ENCODE data around the gene SLIT3. TPM values are rescaled to one million over a fixed set of nuclear protein-coding genes. Genes with fewer than 3 reads are reported as not detected.

SLIT3 gene
- total RNA-seq, 1 experiment from 2014 or later = 0.92 TPM

DNA sequence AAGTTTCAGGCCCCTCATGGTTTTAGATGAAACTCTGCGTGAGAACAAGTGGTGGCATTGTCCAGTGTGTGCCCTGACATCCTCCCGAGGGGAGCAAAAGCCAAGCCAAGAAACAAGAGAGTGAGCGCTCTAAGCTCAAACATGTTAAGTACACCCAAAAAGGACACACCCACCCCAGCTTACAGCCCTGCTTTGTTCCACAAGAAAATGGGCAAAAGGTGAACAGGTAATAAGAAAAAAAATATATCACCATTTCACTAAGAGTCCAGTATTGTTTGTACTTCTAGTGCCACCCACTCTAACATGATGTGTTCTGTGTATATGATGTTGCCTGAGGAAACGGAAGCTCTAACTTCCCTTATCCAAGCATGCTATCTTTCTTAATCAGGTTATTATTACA is 278.2 kb downstream of the SLIT3 start:
- no peak overlapping the region for H3K4ac ChIP-seq (ENCODE audit: low read depth, low read length)
- no peak overlapping the region for H2BK120ac ChIP-seq (ENCODE audit: low read depth, low read length, poor library complexity, severe bottlenecking)
- TF ChIP-seq, protein P1, sequence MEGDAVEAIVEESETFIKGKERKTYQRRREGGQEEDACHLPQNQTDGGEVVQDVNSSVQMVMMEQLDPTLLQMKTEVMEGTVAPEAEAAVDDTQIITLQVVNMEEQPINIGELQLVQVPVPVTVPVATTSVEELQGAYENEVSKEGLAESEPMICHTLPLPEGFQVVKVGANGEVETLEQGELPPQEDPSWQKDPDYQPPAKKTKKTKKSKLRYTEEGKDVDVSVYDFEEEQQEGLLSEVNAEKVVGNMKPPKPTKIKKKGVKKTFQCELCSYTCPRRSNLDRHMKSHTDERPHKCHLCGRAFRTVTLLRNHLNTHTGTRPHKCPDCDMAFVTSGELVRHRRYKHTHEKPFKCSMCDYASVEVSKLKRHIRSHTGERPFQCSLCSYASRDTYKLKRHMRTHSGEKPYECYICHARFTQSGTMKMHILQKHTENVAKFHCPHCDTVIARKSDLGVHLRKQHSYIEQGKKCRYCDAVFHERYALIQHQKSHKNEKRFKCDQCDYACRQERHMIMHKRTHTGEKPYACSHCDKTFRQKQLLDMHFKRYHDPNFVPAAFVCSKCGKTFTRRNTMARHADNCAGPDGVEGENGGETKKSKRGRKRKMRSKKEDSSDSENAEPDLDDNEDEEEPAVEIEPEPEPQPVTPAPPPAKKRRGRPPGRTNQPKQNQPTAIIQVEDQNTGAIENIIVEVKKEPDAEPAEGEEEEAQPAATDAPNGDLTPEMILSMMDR (conservative IDR thresholded peaks at IDR 0.05) = no peak
- no peak overlapping the region for H3K9ac ChIP-seq (ENCODE audit: extremely low read depth, insufficient read length, low read length)
- WGBS (ENCODE audit: extremely low coverage, insufficient read length, low lambda C conversion rate) = no CpG with 5 or more reads among the region's 4 CpGs
- H2AK5ac ChIP-seq (ENCODE audit: insufficient read length, low read length) = no peak overlapping the region
- DNase-seq = no peak
- H2BK15ac ChIP-seq (ENCODE audit: low read depth, low read length) = no peak overlapping the region
- no peak overlapping the region for H3K4me2 ChIP-seq (ENCODE audit: insufficient read depth, insufficient read length, low read length)
- no peak overlapping the region for H3K14ac ChIP-seq (ENCODE audit: insufficient read depth, low read length)
- H3K27me3 ChIP-seq (ENCODE audit: insufficient read depth, low read length) = no peaks in the 10 kb centered on the region
- no peak overlapping the region for H2BK12ac ChIP-seq (ENCODE audit: insufficient read length, low read depth, low read length)
- no peaks in the 10 kb centered on the region for H3K9me3 ChIP-seq (ENCODE audit: control insufficient read depth, low read depth, low read length)
- no peak overlapping the region for H3K18ac ChIP-seq (ENCODE audit: insufficient read length, low read depth, low read length)
- peaks cover 7 to 11% of the 10 kb centered on the region in 2 experiments; a peak in 3 of 4 replicates for H3K4me1 Mint-ChIP-seq
- no peak overlapping the region for H3T11ph ChIP-seq (ENCODE audit: low read length)
- peaks cover 26% of the 10 kb centered on the region for H3K27me3 Mint-ChIP-seq (ENCODE audit: low read depth)
- H3K27ac Mint-ChIP-seq = no peak overlapping the region
- H3K79me1 ChIP-seq (ENCODE audit: insufficient read depth, low read depth, low read length, poor library complexity, severe bottlenecking) = no peaks in the 10 kb centered on the region
- H3K56ac ChIP-seq (ENCODE audit: insufficient read length, low read depth, low read length) = no peak overlapping the region
- no peak overlapping the region for H4K91ac ChIP-seq (ENCODE audit: insufficient read length, low read depth, low read length)
- no peak overlapping the region for H2BK5ac ChIP-seq (ENCODE audit: insufficient read length, low read length)
- no peak overlapping the region for H2BK20ac ChIP-seq (ENCODE audit: low read depth, low read length, poor library complexity, severe bottlenecking)
- no peaks in the 10 kb centered on the region for H3K23me2 ChIP-seq (ENCODE audit: insufficient read length, low read depth, low read length, poor library complexity, severe bottlenecking)
- no peaks in the 10 kb centered on the region for H3K9me3 Mint-ChIP-seq
- H3K79me2 ChIP-seq (ENCODE audit: insufficient read depth, low read length) = no peaks in the 10 kb centered on the region
- no peaks in the 10 kb centered on the region for H3K36me3 Mint-ChIP-seq (ENCODE audit: insufficient read depth in 1 of 3, low read depth in 3 of 3)
- no peak overlapping the region for H4K8ac ChIP-seq (replicated peaks; ENCODE audit: insufficient read length, low read depth, low read length)
- no peak overlapping the region for H3K27ac ChIP-seq (ENCODE audit: insufficient read length, low read depth, low read length)
- no peak overlapping the region for H4K5ac ChIP-seq (ENCODE audit: insufficient read length, low read depth, low read length)
- H4K20me1 ChIP-seq (ENCODE audit: control insufficient read depth, insufficient read depth, insufficient read length) = no peaks in the 10 kb centered on the region
- no peaks in the 10 kb centered on the region for H3K4me1 ChIP-seq (ENCODE audit: insufficient read depth, low read length)
- H3K23ac ChIP-seq (ENCODE audit: insufficient read length, low read depth, low read length) = no peak overlapping the region
- no peak overlapping the region for H2AFZ ChIP-seq (ENCODE audit: low read length)
- H3K4me3 Mint-ChIP-seq = no peak overlapping the region
